ENCODE measurements around the gene RPL35A.
"Not testable (repeated sequence)": the region's sequence is repeated elsewhere in the genome, so short reads cannot be mapped to it uniquely, and the experiment has no call there.

RPL35A gene

GRCh38 chr3:197949778-197950676 lies at the start of gene RPL35A:
Gene RPL35A, plus strand, starts transcription at chr3:197950190. Its CDS starts 778 bp downstream, at chr3:197950968.
- DNase-seq (ENCODE audit: low spot score) = peak; percentile 85

GRCh38 chr3:197901626-197902025 lies 48.4 kb upstream of the RPL35A start:
- TF ChIP-seq CTCF (IDR thresholded peaks at IDR 0.05; ENCODE audit: extremely low read depth, insufficient read depth, missing control alignments) = no peak
- in situ Hi-C loops (cut with MboI; ENCODE audit: low pct_unique_long_range_greater_than_20kb, low sequenced_read_pairs, unreplicated experiment) = no loop called here

More at GRCh38 chr3:197949778-197950676, at the start of gene RPL35A:
- no peak for TF ChIP-seq CTCF (IDR thresholded peaks at IDR 0.05; ENCODE audit: extremely low read depth, insufficient read depth, missing control alignments)
- in situ Hi-C loops (cut with MboI; ENCODE audit: low pct_unique_long_range_greater_than_20kb, low sequenced_read_pairs, unreplicated experiment) = no loop called here

GRCh38 chr3:197906023-197906849 lies 43.8 kb upstream of the RPL35A start:
- in situ Hi-C loops (cut with MboI; ENCODE audit: low pct_unique_long_range_greater_than_20kb, low sequenced_read_pairs, unreplicated experiment) = no loop called here
- peak; percentile 93 for TF ChIP-seq CTCF (IDR thresholded peaks at IDR 0.05; ENCODE audit: extremely low read depth, insufficient read depth, missing control alignments)
- DNase-seq (ENCODE audit: low spot score) = peak; percentile 80

More at GRCh38 chr3:197901626-197902025, 48.4 kb upstream of the RPL35A start:
- no peak for DNase-seq (ENCODE audit: low spot score)

DNA sequence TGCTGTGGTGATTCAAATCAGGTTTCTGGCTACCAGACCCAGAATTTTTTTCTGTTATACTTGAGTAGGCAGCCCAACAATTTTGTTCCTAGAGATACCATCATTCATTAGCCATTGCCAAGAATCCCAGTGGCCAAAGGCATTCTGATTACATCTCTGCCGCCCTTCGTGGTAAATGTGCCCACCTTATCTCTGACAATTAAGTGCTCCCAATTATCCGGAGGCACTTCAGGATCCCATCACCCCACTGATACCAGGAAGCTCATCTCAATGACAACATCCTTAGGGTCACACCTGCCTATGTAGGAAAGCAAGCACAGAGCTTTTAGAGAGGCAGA lies 43.2 kb upstream of the RPL35A start:
- in situ Hi-C loops (cut with MboI; ENCODE audit: low pct_unique_long_range_greater_than_20kb, low sequenced_read_pairs, unreplicated experiment) = no loop called here
- no peak for TF ChIP-seq CTCF (IDR thresholded peaks at IDR 0.05; ENCODE audit: extremely low read depth, insufficient read depth, missing control alignments)
- no peak for DNase-seq (ENCODE audit: low spot score)

DNA sequence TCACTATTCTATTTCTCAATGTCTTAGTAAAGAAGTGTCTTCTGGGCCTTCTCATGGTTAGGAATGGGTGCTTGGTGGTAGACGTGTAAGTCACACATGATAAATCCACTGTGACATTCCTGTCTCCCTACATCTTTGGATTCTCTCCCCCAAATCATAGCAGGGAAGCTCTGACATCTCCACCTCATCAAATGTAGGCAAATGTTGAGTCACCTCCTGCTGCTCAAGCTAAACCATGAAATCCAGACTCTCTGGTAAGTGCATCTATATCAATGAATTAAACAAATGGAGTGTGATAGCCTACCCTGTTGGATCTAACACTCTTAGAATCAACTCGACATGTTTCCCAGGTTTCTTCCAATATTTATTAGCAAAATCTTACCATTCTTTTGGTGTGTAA lies 42.8 kb upstream of the RPL35A start:
- TF ChIP-seq CTCF (IDR thresholded peaks at IDR 0.05; ENCODE audit: extremely low read depth, insufficient read depth, missing control alignments) = no peak
- in situ Hi-C loops (cut with MboI; ENCODE audit: low pct_unique_long_range_greater_than_20kb, low sequenced_read_pairs, unreplicated experiment) = no loop called here
- DNase-seq (ENCODE audit: low spot score) = no peak

GRCh38 chr3:197908550-197908949 lies 41.4 kb upstream of the RPL35A start:
- DNase-seq (ENCODE audit: low spot score); in situ Hi-C loops (cut with MboI; ENCODE audit: low pct_unique_long_range_greater_than_20kb, low sequenced_read_pairs, unreplicated experiment): not testable (repeated sequence)

Measured in GM13977 (cell line).